Keratinocyte (primary cell): ENCODE measurements around the gene KIF25.

Source experiments
- CTCF ChIP-seq, 3 experiments: IDR thresholded peaks in 1 of 3; conservative IDR thresholded peaks in 1 of 3; optimal IDR thresholded peaks in 1 of 3; 2 replicates in 2 of 3; 3 replicates in 1 of 3; pipeline versions ENCODE3 to v1.5.1; 2011; ENCODE audit warnings: low read length in 3 of 3, mild to moderate bottlenecking in 3 of 3, moderate library complexity in 2 of 3, control low read depth in 1 of 3, inconsistent platforms in 1 of 3; ENCODE audit not compliant: insufficient read depth in 2 of 3; ENCODE audit errors: extremely low read depth in 1 of 3
- EZH2 ChIP-seq: IDR thresholded peaks from one replicate; pipeline ENCODE4 v1.6.1; 2012; ENCODE audit warnings: inconsistent platforms, mild to moderate bottlenecking, low read length, moderate library complexity

- TF ChIP-seq CTCF (optimal IDR thresholded peaks at IDR 0.05 in 1 of 3, IDR thresholded peaks at IDR 0.05 in 1 of 3, conservative IDR thresholded peaks at IDR 0.05 in 1 of 3; ENCODE audit: extremely low read depth in 1 of 3, insufficient read depth in 2 of 3, low read length in 3 of 3) (no peak), EZH2 (no peak)
Observed at GRCh38 chr6:168054765-168055560, 57.5 kb downstream of the KIF25 start.
